ENCODE data around the gene PTPRU.

PTPRU gene

GRCh38 chr1:29235955-29236711 lies at the start of gene PTPRU:
Gene PTPRU, plus strand, starts transcription at chr1:29236522. Its CDS starts 123 bp downstream, at chr1:29236645.
- peak; percentile 54 to 77 (median 70) for DNase-seq (ENCODE audit: low read depth in 3 of 3)

GRCh38 chr1:29186707-29187106 lies 49.6 kb upstream of the PTPRU start:
- DNase-seq (ENCODE audit: low read depth in 3 of 3): no peak

GRCh38 chr1:29190718-29191117 lies 45.6 kb upstream of the PTPRU start:
- DNase-seq (ENCODE audit: low read depth in 3 of 3): no peak

- DNase-seq (ENCODE audit: low read depth in 3 of 3): no peak
These were observed 42.4 kb upstream of the PTPRU start for GRCh38 chr1:29193879-29194455.

GRCh38 chr1:29195881-29196291 lies 40.4 kb upstream of the PTPRU start:
- no peak for DNase-seq (ENCODE audit: low read depth in 3 of 3)

- no peak for DNase-seq (ENCODE audit: low read depth in 3 of 3)
These were observed 39.3 kb upstream of the PTPRU start for GRCh38 chr1:29196863-29197589.

GRCh38 chr1:29197590-29197924 lies 38.8 kb upstream of the PTPRU start:
- no peak for DNase-seq (ENCODE audit: low read depth in 3 of 3)

GRCh38 chr1:29197993-29198392 lies 38.3 kb upstream of the PTPRU start:
- DNase-seq (ENCODE audit: low read depth in 3 of 3): no peak

GRCh38 chr1:29200906-29201594 lies 35.3 kb upstream of the PTPRU start:
- no peak for DNase-seq (ENCODE audit: low read depth in 3 of 3)

- no peak for DNase-seq (ENCODE audit: low read depth in 3 of 3)
These were observed 34.7 kb upstream of the PTPRU start for GRCh38 chr1:29201595-29202051.

GRCh38 chr1:29202053-29202452 lies 34.3 kb upstream of the PTPRU start:
- DNase-seq (ENCODE audit: low read depth in 3 of 3): no peak

GRCh38 chr1:29202584-29203340 lies 33.6 kb upstream of the PTPRU start:
- DNase-seq (ENCODE audit: low read depth in 3 of 3): peak; percentile 74 to 87 (median 83)

GRCh38 chr1:29208442-29208841 lies 27.9 kb upstream of the PTPRU start:
- DNase-seq (ENCODE audit: low read depth in 3 of 3): no peak

- no peak for DNase-seq (ENCODE audit: low read depth in 3 of 3)
These were observed 27.1 kb upstream of the PTPRU start for GRCh38 chr1:29209173-29209572.

GRCh38 chr1:29210278-29211085 lies 25.8 kb upstream of the PTPRU start:
- no peak for DNase-seq (ENCODE audit: low read depth in 3 of 3)

GRCh38 chr1:29211086-29212030 lies 25.0 kb upstream of the PTPRU start:
- no peak for DNase-seq (ENCODE audit: low read depth in 3 of 3)

GRCh38 chr1:29213055-29213454 lies 23.3 kb upstream of the PTPRU start:
- no peak for DNase-seq (ENCODE audit: low read depth in 3 of 3)

- no peak for DNase-seq (ENCODE audit: low read depth in 3 of 3)
These were observed 18.7 kb upstream of the PTPRU start for GRCh38 chr1:29217633-29218032.

- no peak for DNase-seq (ENCODE audit: low read depth in 3 of 3)
These were observed 18.1 kb upstream of the PTPRU start for GRCh38 chr1:29218223-29218622.

- no peak for DNase-seq (ENCODE audit: low read depth in 3 of 3)
These were observed 15.0 kb upstream of the PTPRU start for GRCh38 chr1:29221296-29221695.
